Suprapubic skin (tissue), 3 donors: ENCODE results near the gene FZD7.

Experiments
- POLR2A ChIP-seq, 2 donors: fragments of 450-650 bp; IDR thresholded peaks; one replicate each; pipeline ENCODE4 v1.6.1; 2017; ENCODE audit warnings: antibody characterized with exemption in 2 of 2, mild to moderate bottlenecking in 2 of 2, moderate library complexity in 2 of 2
- TF ChIP-seq, protein P1 (sequence below), 2 donors: fragments of 200-600 bp in 1 of 2; fragments of 450-650 bp in 1 of 2; sonication (generic) in 1 of 2; IDR thresholded peaks; one replicate each; pipeline ENCODE4 v1.5.1; 2016 to 2019; ENCODE audit warnings: antibody characterized with exemption in 2 of 2, mild to moderate bottlenecking in 1 of 2, moderate library complexity in 1 of 2

DNA sequence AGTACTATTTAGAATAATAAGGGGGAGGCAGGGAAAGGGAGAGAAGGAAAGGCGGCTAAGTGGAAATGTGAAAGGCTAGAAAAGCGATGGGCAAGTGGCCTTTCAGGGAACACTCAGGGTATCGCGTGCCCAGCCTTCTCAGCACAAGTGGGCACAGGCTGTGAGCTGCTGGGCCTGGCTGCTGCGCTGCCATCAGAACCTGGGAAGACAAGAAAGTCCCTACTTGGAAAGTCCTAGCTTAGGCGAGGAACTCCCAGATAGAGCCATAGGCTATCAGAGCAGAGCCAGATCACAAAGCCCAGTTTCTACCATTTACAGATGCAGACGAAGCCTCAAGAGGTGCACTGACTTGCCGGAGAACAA, 9.8 kb upstream of the FZD7 start:
- TF ChIP-seq, protein P1, sequence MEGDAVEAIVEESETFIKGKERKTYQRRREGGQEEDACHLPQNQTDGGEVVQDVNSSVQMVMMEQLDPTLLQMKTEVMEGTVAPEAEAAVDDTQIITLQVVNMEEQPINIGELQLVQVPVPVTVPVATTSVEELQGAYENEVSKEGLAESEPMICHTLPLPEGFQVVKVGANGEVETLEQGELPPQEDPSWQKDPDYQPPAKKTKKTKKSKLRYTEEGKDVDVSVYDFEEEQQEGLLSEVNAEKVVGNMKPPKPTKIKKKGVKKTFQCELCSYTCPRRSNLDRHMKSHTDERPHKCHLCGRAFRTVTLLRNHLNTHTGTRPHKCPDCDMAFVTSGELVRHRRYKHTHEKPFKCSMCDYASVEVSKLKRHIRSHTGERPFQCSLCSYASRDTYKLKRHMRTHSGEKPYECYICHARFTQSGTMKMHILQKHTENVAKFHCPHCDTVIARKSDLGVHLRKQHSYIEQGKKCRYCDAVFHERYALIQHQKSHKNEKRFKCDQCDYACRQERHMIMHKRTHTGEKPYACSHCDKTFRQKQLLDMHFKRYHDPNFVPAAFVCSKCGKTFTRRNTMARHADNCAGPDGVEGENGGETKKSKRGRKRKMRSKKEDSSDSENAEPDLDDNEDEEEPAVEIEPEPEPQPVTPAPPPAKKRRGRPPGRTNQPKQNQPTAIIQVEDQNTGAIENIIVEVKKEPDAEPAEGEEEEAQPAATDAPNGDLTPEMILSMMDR (IDR thresholded peaks at IDR 0.05): no peak
- TF ChIP-seq POLR2A (IDR thresholded peaks at IDR 0.05): no peak
